HL-60 (cell line): ENCODE measurements around the gene SETMAR.
A peak's percentile ranks its signal among the peaks of the same experiment; 100 is the strongest.

ENCODE experiments used
- DNase-seq, 2 experiments: peaks; one replicate each; pipeline ENCODE4 v3.0.0-alpha.2; 2010 to 2020; ENCODE audit warnings: low read depth in 1 of 2, low spot score in 1 of 2
- H3K27ac ChIP-seq: fragments of 250-450 bp; sonication (Bioruptor Pico); replicated peaks from 2 replicates; pipeline ENCODE4 v1.5.1; 2020; ENCODE audit warnings: mild to moderate bottlenecking, moderate library complexity
- H3K27me3 ChIP-seq: fragments of 250-450 bp; sonication (Bioruptor Pico); 2 replicates; pipeline ENCODE4 v1.5.1; 2021; ENCODE audit warnings: mild to moderate bottlenecking, moderate library complexity; ENCODE audit not compliant: insufficient read depth, poor library complexity, severe bottlenecking
- H3K4me3 ChIP-seq: replicated peaks from 2 replicates; pipeline ENCODE4 v1.5.1; 2011; ENCODE audit warnings: mild to moderate bottlenecking, control low read depth, low read length; ENCODE audit not compliant: insufficient read depth
- CTCF ChIP-seq: IDR thresholded peaks from one replicate; pipeline ENCODE4 v1.5.1; 2011; ENCODE audit warnings: low read length, control low read depth, inconsistent platforms; ENCODE audit not compliant: insufficient read depth
- GABPA ChIP-seq: IDR thresholded peaks from 2 replicates; pipeline ENCODE4 v1.6.1; 2012; ENCODE audit warnings: low read depth
- POLR2AphosphoS5 ChIP-seq: IDR thresholded peaks from 2 replicates; pipeline ENCODE4 v1.6.1; 2012; ENCODE audit warnings: low read depth
- REST ChIP-seq: IDR thresholded peaks from 2 replicates; pipeline ENCODE4 v1.6.1; 2012; ENCODE audit warnings: low read depth; ENCODE audit not compliant: insufficient replicate concordance
- SPI1 ChIP-seq: IDR thresholded peaks from 2 replicates; pipeline ENCODE4 v1.6.1; 2012; ENCODE audit warnings: low read depth, mild to moderate bottlenecking, borderline replicate concordance

The SETMAR gene

GRCh38 chr3:4311496-4311895 is 8.3 kb downstream of the SETMAR start:
- Histone ChIP-seq H3K27me3 (no peaks in the 10 kb centered on the region), H3K27ac (no peak overlapping the region), H3K4me3 (no peak overlapping the region)
- no peak for DNase-seq
- TF ChIP-seq REST (no peak), CTCF (no peak), SPI1 (no peak), POLR2AphosphoS5 (no peak), GABPA (no peak)

DNA sequence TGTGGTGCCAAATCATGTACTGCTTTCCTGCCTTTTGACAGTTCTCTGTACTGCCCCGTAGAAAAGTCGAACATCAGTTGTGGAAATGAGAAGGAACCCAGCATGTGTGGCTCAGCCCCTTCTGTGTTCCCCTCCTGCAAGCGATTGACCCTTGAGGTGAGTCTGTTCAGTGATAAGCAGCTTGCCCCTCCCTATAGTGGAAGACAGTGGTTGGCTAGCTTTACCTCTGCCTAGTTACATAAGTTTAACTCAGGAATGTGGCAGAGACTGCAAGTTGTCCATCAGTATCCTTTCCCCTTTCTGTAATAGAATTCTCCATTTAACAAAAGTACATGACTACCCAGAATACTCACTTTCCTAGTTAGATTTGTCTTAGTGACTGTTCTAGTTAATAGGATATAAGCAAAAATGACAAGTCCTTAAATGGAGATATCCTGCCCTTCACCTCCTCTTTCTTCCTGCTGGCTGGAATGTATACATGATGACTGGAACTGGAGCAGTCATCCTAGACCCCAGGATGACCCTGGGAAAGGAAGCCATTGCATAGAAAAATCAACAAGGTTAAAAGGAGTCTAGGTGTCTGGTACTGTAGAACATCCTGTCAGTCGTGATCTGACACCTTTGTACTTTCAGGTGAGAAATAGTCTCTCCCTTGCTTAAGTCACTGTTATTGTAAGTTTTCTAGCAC is 10.6 kb downstream of the SETMAR start:
- TF ChIP-seq REST (no peak), GABPA (no peak), SPI1 (no peak), CTCF (no peak), POLR2AphosphoS5 (no peak)
- H3K27ac ChIP-seq, result no peak overlapping the region
- H3K4me3 ChIP-seq, result no peak overlapping the region
- no peaks in the 10 kb centered on the region for H3K27me3 ChIP-seq
- no peak for DNase-seq

DNA sequence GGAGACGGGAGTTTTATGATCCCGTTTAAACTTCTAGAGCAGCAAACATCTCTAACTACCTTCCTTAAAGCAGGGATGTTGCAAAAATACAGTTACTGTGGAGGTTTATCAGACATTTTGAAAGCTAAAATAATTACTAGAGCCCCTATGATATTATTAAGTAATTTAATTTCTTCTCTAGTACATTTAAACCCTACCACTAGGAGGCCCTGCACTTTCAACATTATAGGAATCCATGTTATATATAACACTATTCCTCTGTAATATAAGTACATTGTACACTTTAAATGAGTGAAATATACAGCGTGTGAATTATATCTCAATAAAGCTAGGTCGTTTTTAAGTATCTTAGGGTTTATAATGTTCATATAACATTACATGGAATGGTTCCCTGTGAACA is 11.5 kb downstream of the SETMAR start:
- DNase-seq, result no peak
- Histone ChIP-seq H3K4me3 (no peak overlapping the region), H3K27me3 (no peaks in the 10 kb centered on the region), H3K27ac (no peak overlapping the region)
- TF ChIP-seq GABPA, result no peak

DNA sequence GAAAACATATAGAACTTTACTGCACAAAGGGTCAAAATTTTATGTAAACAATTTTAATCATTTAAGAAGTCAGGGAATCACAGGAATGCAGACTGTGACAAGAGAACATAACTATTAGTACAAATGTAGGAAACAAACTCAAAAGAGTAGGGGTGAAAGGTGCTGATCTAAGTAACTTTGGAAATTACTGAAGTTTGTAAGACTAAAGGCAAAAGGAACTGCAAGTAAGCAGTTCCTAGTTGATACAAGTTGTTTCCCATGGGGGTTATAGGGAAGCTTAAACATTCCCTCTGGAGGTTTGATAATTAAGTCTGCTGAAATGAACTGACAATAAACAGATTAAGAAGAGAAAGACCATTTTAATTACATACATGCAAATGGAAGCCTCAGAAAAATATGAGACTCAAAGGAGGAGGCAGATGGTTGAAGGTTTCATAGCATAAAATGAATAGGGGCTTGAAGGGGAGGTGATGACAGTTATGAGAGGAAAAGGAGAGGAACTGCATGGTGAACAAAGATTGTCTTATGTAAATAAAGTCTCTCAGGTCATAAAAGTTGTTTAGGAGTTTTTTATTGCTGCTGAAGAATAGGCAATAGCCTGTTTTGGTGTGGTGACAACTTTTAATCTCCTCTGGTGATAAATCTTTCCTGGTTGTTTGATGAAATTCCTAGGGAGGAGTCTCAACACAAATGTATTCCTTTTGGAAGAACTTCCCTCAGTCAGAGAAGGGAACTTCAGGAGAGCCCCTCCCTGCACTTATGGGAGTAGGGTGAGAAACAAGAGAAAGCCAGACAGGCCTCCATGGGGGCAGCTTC is 17.1 kb downstream of the SETMAR start:
- TF ChIP-seq CTCF, result no peak
- no peak for TF ChIP-seq POLR2AphosphoS5
- no peak for TF ChIP-seq SPI1
- no peak for TF ChIP-seq GABPA
- TF ChIP-seq REST, result no peak

More for the DNA sequence above, 17.1 kb downstream of the SETMAR start:
- H3K27ac ChIP-seq, result peak overlapping the region; percentile 9; the same call in 1 of the 2 replicates
- no peak overlapping the region for H3K4me3 ChIP-seq
- DNase-seq, result no peak
- no peaks in the 10 kb centered on the region for H3K27me3 ChIP-seq
